Neural cell (in vitro differentiated cells): ENCODE data around the gene ETV7. TPM values are rescaled to one million over a fixed set of nuclear protein-coding genes. Genes with fewer than 3 reads are reported as not detected.

Source experiments
- H2AFZ ChIP-seq: fragments of 200-600, 300-800 bp; sonication (generic), shearing (Covaris generic); 2 replicates; pipeline ENCODE4 v1.6.0; 2014; ENCODE audit warnings: low read depth, mild to moderate bottlenecking, antibody characterized with exemption, low read length, moderate library complexity
- H3F3A ChIP-seq: fragments of 200-600 bp; shearing (Covaris generic); 2 replicates; pipeline ENCODE4 v1.6.1; 2016; ENCODE audit warnings: mild to moderate bottlenecking, moderate library complexity, mixed read lengths, antibody characterized with exemption, low read length; ENCODE audit not compliant: insufficient read depth, poor library complexity, severe bottlenecking
- H3K27ac ChIP-seq: fragments of 200-600, 300-800 bp; sonication (generic), shearing (Covaris generic); 2 replicates; pipeline ENCODE4 v1.5.1; 2014; ENCODE audit warnings: mild to moderate bottlenecking, low read length, moderate library complexity
- H3K27me3 ChIP-seq: fragments of 300-800, 200-600 bp; sonication (generic), shearing (Covaris generic); 2 replicates; pipeline ENCODE4 v1.6.0; 2014; ENCODE audit warnings: mild to moderate bottlenecking, low read depth, low read length, moderate library complexity; ENCODE audit not compliant: insufficient read depth
- H3K36me3 ChIP-seq: fragments of 300-800, 200-600 bp; sonication (generic), shearing (Covaris generic); 2 replicates; pipeline ENCODE4 v1.5.1; 2014; ENCODE audit warnings: mild to moderate bottlenecking, antibody characterized with exemption, low read length, moderate library complexity; ENCODE audit not compliant: insufficient read depth
- H3K4me2 ChIP-seq: fragments of 300-800, 200-600 bp; sonication (generic), shearing (Covaris generic); 2 replicates; pipeline ENCODE4 v1.6.0; 2014; ENCODE audit warnings: mild to moderate bottlenecking, low read length
- H3K4me3 ChIP-seq: fragments of 300-800, 200-600 bp; sonication (generic), shearing (Covaris generic); 2 replicates; pipeline ENCODE4 v1.5.1; 2014; ENCODE audit warnings: mild to moderate bottlenecking, low read length, moderate library complexity
- H3K79me2 ChIP-seq: fragments of 200-600 bp; shearing (Covaris generic); replicated peaks from 2 replicates; pipeline ENCODE4 v1.6.0; 2014; ENCODE audit warnings: mild to moderate bottlenecking, low read length, moderate library complexity; ENCODE audit not compliant: insufficient read depth
- H3K9ac ChIP-seq: fragments of 300-800, 200-600 bp; sonication (generic), shearing (Covaris generic); 2 replicates; pipeline ENCODE4 v1.6.1; 2016; ENCODE audit warnings: mild to moderate bottlenecking, low read length, mixed read lengths
- H3K9me2 ChIP-seq: fragments of 200-600 bp; shearing (Covaris generic); 2 replicates; pipeline ENCODE4 v1.6.1; 2016; ENCODE audit warnings: mild to moderate bottlenecking, low read length, mixed read lengths; ENCODE audit not compliant: insufficient read depth
- H3K9me3 ChIP-seq: fragments of 200-600, 300-800 bp; sonication (generic), shearing (Covaris generic); 2 replicates; pipeline ENCODE4 v1.6.1; 2016; ENCODE audit warnings: mild to moderate bottlenecking, mixed run types, low read length, moderate library complexity, mixed read lengths
- H4K20me1 ChIP-seq: fragments of 200-600 bp; shearing (Covaris generic); 2 replicates; pipeline ENCODE4 v1.6.1; 2016; ENCODE audit warnings: mild to moderate bottlenecking, mixed run types; ENCODE audit not compliant: insufficient read depth
- EP300 ChIP-seq: fragments of 450-650 bp; conservative IDR thresholded peaks from 2 replicates; pipeline ENCODE4 v1.6.1; 2014; ENCODE audit warnings: antibody characterized with exemption, mild to moderate bottlenecking, moderate library complexity; ENCODE audit not compliant: poor library complexity, severe bottlenecking
- EZH2 ChIP-seq: fragments of 200-600, 300-800 bp; shearing (Covaris generic), sonication (generic); IDR thresholded peaks from 2 replicates; pipeline ENCODE4 v1.6.1; 2014; ENCODE audit warnings: antibody characterized with exemption, low read length, borderline replicate concordance, mild to moderate bottlenecking; ENCODE audit not compliant: insufficient read depth, poor library complexity, severe bottlenecking
- MXI1 ChIP-seq: fragments of 450-650 bp; conservative IDR thresholded peaks from 2 replicates; pipeline ENCODE4 v1.6.1; 2014; ENCODE audit warnings: antibody characterized with exemption, mild to moderate bottlenecking; ENCODE audit not compliant: poor library complexity, severe bottlenecking
- POLR2AphosphoS5 ChIP-seq: IDR thresholded peaks from 2 replicates; pipeline ENCODE4 v1.6.1; 2012
- RAD21 ChIP-seq: fragments of 450-650 bp; conservative IDR thresholded peaks from 2 replicates; pipeline ENCODE4 v1.6.1; 2014; ENCODE audit warnings: antibody characterized with exemption, mild to moderate bottlenecking, moderate library complexity
- REST ChIP-seq: IDR thresholded peaks from 2 replicates; pipeline ENCODE4 v1.6.1; 2012; ENCODE audit warnings: borderline replicate concordance
- SMC3 ChIP-seq: fragments of 450-650 bp; conservative IDR thresholded peaks from 2 replicates; pipeline ENCODE4 v1.6.1; 2014; ENCODE audit warnings: antibody characterized with exemption, mild to moderate bottlenecking, moderate library complexity; ENCODE audit not compliant: poor library complexity
- TAF1 ChIP-seq: IDR thresholded peaks from 2 replicates; pipeline ENCODE4 v1.6.1; 2012; ENCODE audit warnings: low read depth
- polyA plus RNA-seq: library from polyadenylated mRNA; depleted of rRNA; stranded (reverse); fragments of >200 nt; gene quantifications from 2 replicates; pipeline ENCODE4 v1.2.3, GENCODE V29; 2014
- TF ChIP-seq, protein P1 (sequence below): fragments of 450-650 bp; IDR thresholded peaks from 2 replicates; pipeline ENCODE4 v1.5.1; 2014; ENCODE audit warnings: antibody characterized with exemption, mild to moderate bottlenecking, moderate library complexity; ENCODE audit not compliant: poor library complexity, severe bottlenecking

Gene ETV7
- polyA plus RNA-seq, 1 donor from 2014 or later: not detected

GRCh38 chr6:36350681-36351571, 36.5 kb downstream of the ETV7 start:
- Histone ChIP-seq H4K20me1 (no peaks in the 10 kb centered on the region), H3K4me2 (no peak overlapping the region), H2AFZ (no peak overlapping the region), H3K36me3 (no peaks in the 10 kb centered on the region), H3K9me3 (no peaks in the 10 kb centered on the region), H3K9ac (no peak overlapping the region), H3K27ac (no peak overlapping the region), H3K9me2 (no peaks in the 10 kb centered on the region), H3K27me3 (no peaks in the 10 kb centered on the region), H3K79me2 (no peaks in the 10 kb centered on the region), H3K4me3 (no peak overlapping the region), H3F3A (no peaks in the 10 kb centered on the region)
- TF ChIP-seq TAF1: no peak
- TF ChIP-seq POLR2AphosphoS5: no peak
- TF ChIP-seq, protein P1, sequence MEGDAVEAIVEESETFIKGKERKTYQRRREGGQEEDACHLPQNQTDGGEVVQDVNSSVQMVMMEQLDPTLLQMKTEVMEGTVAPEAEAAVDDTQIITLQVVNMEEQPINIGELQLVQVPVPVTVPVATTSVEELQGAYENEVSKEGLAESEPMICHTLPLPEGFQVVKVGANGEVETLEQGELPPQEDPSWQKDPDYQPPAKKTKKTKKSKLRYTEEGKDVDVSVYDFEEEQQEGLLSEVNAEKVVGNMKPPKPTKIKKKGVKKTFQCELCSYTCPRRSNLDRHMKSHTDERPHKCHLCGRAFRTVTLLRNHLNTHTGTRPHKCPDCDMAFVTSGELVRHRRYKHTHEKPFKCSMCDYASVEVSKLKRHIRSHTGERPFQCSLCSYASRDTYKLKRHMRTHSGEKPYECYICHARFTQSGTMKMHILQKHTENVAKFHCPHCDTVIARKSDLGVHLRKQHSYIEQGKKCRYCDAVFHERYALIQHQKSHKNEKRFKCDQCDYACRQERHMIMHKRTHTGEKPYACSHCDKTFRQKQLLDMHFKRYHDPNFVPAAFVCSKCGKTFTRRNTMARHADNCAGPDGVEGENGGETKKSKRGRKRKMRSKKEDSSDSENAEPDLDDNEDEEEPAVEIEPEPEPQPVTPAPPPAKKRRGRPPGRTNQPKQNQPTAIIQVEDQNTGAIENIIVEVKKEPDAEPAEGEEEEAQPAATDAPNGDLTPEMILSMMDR: no peak
- TF ChIP-seq MXI1: no peak
- no peak for TF ChIP-seq EZH2
- TF ChIP-seq RAD21: no peak
- no peak for TF ChIP-seq SMC3
- no peak for TF ChIP-seq EP300
- no peak for TF ChIP-seq REST

- no peak overlapping the region for H3K4me3 ChIP-seq
- no peak overlapping the region for H3K27ac ChIP-seq
- no peaks in the 10 kb centered on the region for H3F3A ChIP-seq
- H3K9ac ChIP-seq: no peak overlapping the region
- TF ChIP-seq REST: no peak
- no peak for TF ChIP-seq MXI1
- TF ChIP-seq, protein P1: no peak
- TF ChIP-seq RAD21: no peak
- TF ChIP-seq TAF1: no peak
- no peak for TF ChIP-seq POLR2AphosphoS5
- no peaks in the 10 kb centered on the region for H3K27me3 ChIP-seq
- H3K9me2 ChIP-seq: no peaks in the 10 kb centered on the region
- H3K4me2 ChIP-seq: no peak overlapping the region
- H3K79me2 ChIP-seq: no peaks in the 10 kb centered on the region
- H4K20me1 ChIP-seq: no peaks in the 10 kb centered on the region
- no peak overlapping the region for H2AFZ ChIP-seq
- no peaks in the 10 kb centered on the region for H3K9me3 ChIP-seq
- no peaks in the 10 kb centered on the region for H3K36me3 ChIP-seq
Observed at GRCh38 chr6:36350082-36350481, 37.4 kb downstream of the ETV7 start.
